Adrenal gland (tissue), 12 donors: ENCODE data around the gene COL25A1. TPM values are rescaled to one million over a fixed set of nuclear protein-coding genes. Genes with fewer than 3 reads are reported as not detected.
"Not testable (repeated sequence)": the region's sequence is repeated elsewhere in the genome, so short reads cannot be mapped to it uniquely, and the experiment has no call there.

Source experiments
- DNase-seq, 7 donors: peaks; one replicate each; pipeline ENCODE4 v3.0.0-alpha.2; 2019 to 2020
- H3K27ac ChIP-seq, 5 donors: fragments of 200-600 bp; sonication (generic) in 4 of 5; 1 replicate in 3 of 5; 2 replicates in 2 of 5; pipeline versions ENCODE4 v1.5.1 to v1.8.0; 2016 to 2020; ENCODE audit warnings: mild to moderate bottlenecking in 1 of 5
- H3K27me3 ChIP-seq: fragments of 200-600 bp; 2 replicates; pipeline ENCODE4 v1.8.0; 2021
- H3K36me3 ChIP-seq, 2 donors: fragments of 200-600 bp; replicated peaks in 1 of 2; 1 replicate in 1 of 2; 2 replicates in 1 of 2; pipeline versions ENCODE4 v1.5.1 to v1.8.0; 2018 to 2022
- H3K4me1 ChIP-seq, 2 donors: fragments of 200-600 bp; replicated peaks in 1 of 2; 1 replicate in 1 of 2; 2 replicates in 1 of 2; pipeline versions ENCODE4 v1.5.1 to v1.8.0; 2018 to 2021
- H3K4me3 ChIP-seq, 4 donors: fragments of 200-600 bp; sonication (generic) in 3 of 4; one replicate each; pipeline ENCODE4 v1.5.1; 2016 to 2018
- H3K9me3 ChIP-seq, 3 donors: fragments of 200-600 bp; sonication (generic) in 1 of 3; replicated peaks in 1 of 3; 1 replicate in 2 of 3; 2 replicates in 1 of 3; pipeline versions ENCODE4 v1.5.1 to v1.8.0; 2016 to 2021
- CTCF ChIP-seq, 6 experiments: fragments of 450-650 bp in 4 of 6; fragments of 200-600 bp in 2 of 6; sonication (generic) in 1 of 6; IDR thresholded peaks; 1 replicate in 5 of 6; 2 replicates in 1 of 6; pipeline versions ENCODE4 v1.5.1 to v1.8.0; 2016 to 2021; ENCODE audit warnings: antibody characterized with exemption in 6 of 6, mild to moderate bottlenecking in 2 of 6, moderate library complexity in 1 of 6
- POLR2A ChIP-seq, 2 donors: fragments of 450-650 bp; IDR thresholded peaks; one replicate each; pipeline ENCODE4 v1.6.1; 2017; ENCODE audit warnings: antibody characterized with exemption in 2 of 2, mild to moderate bottlenecking in 2 of 2, moderate library complexity in 1 of 2
- WGBS, 4 donors: extraction: QIAGEN DNeasy Blood & Tissue Kit in 2 of 4; methylation state at CpG; one replicate each; pipeline versions ENCODE4 v1.1.5 to v1.1.7; 2013 to 2017; 5-methylcytosine and 5-hydroxymethylcytosine counted together
- intact Hi-C, 2 donors: fragments of 100-400 bp; cut with DNase I; formaldehyde crosslinking; loops; one replicate each; pipeline versions ENCODE4 v1.14.1 to v1.15.0; 2022 to 2023
- polyA plus RNA-seq, 3 donors: library from polyadenylated mRNA; stranded (reverse); fragments of 200-250 nt in 2 of 3; fragments of 350-450 nt in 1 of 3; fragmentation: Illumina TruSeq in 1 of 3; extraction: RNeasy Lipid Tissue Mini Kit (QIAGEN cat#74804) in 1 of 3; gene quantifications; one replicate each; pipeline ENCODE4 v1.2.3, GENCODE V29; 2013 to 2014
- total RNA-seq, 9 donors: library from RNA; depleted of rRNA in 4 of 9; stranded (reverse); fragments of >200 nt in 4 of 9; fragments of 120-200 nt in 1 of 9; fragmentation: NEBNext Ultra II Directional in 1 of 9; extraction: Animal tissue kit (Norgen Biotek cat#: 25700) in 1 of 9; gene quantifications; one replicate each; pipeline versions ENCODE4 v1.1.0 to v1.2.4, GENCODE V29; 2013 to 2023
- donor health status: healthy with polysubstance abuse.
- donor health status: Bipolar disorder and iron deficiency.
- donor health status: DM: yes; HTN: yes; CAD: no.
- donor health status: DM: no; HTN: no; CAD: no.
- donor health status: DM: no; HTN: no; CAD: no.
- donor health status: DM: yes; HTN: yes; CAD: no.

Gene COL25A1
- total and polyA plus RNA-seq, 12 donors = 0.05 to 2.1 (median 0.47) TPM

DNA sequence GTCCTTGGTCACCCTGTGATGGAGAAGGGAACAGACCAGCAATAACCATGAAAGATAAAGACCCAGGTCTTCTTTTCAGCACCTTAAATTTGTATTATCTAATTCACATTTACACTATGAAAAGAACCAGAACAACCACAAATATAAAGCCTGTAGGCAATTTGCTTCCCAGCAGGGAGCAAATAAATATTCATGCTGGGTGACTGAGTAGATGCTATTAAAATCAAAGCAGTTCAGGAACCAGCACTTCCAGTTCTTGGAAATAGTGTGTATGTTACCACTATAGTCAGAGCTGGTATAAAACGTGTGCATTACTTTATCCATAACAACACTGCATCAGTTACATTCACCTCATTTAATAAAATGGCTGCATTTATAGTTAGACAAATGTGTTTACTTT, 361.8 kb downstream of the COL25A1 start:
- DNase-seq = no peak
- Histone ChIP-seq H3K9me3 (no peaks in the 10 kb centered on the region), H3K36me3 (no peaks in the 10 kb centered on the region), H3K4me1 (no peaks in the 10 kb centered on the region), H3K4me3 (no peak overlapping the region), H3K27ac (no peak overlapping the region), H3K27me3 (no peaks in the 10 kb centered on the region)
- intact Hi-C loops = no loop called here
- 61 to 87% (median 74%) methylated on average over 1 of the region's 1 CpG for WGBS, 4 donors
- no peak for TF ChIP-seq CTCF (IDR thresholded peaks at IDR 0.05)
- no peak for TF ChIP-seq POLR2A (IDR thresholded peaks at IDR 0.05)

DNA sequence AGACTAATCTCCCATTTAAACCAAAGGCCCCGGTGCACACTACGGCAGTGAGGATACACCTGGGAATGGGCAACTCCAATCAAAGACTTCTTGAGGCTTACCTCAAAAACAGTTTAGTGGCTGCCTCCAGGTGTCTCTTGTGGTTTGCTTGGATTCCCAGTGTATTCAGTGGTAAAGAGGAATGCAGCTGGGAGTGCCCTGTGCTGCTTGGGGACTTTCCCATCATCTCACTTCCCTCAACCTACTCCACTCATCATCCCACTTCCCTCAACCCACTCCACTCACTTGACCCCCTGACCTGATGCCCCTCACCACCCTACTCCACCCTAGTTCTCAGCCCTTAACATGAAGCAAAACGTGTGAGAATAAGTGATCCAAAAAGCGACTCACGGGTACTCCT, 362.3 kb downstream of the COL25A1 start:
- no peaks in the 10 kb centered on the region for H3K4me1 ChIP-seq
- no peak for DNase-seq
- no peaks in the 10 kb centered on the region for H3K36me3 ChIP-seq
- H3K4me3 ChIP-seq = no peak overlapping the region
- no peaks in the 10 kb centered on the region for H3K9me3 ChIP-seq
- TF ChIP-seq POLR2A (IDR thresholded peaks at IDR 0.05) (no peak), CTCF (IDR thresholded peaks at IDR 0.05) (no peak)
- 75 to 91% (median 85%) methylated on average over 5 of the region's 5 CpGs for WGBS, 4 donors
- H3K27me3 ChIP-seq = no peaks in the 10 kb centered on the region
- intact Hi-C loops = no loop called here
- no peak overlapping the region for H3K27ac ChIP-seq

- H3K4me3 ChIP-seq = no peak overlapping the region
- 66 to 77% (median 72%) methylated on average over 5 of the region's 5 CpGs for WGBS, 4 donors
- TF ChIP-seq CTCF (IDR thresholded peaks at IDR 0.05) (no peak), POLR2A (IDR thresholded peaks at IDR 0.05) (no peak)
- H3K36me3 ChIP-seq = no peaks in the 10 kb centered on the region
- no peaks in the 10 kb centered on the region for H3K4me1 ChIP-seq
- no peak overlapping the region for H3K27ac ChIP-seq
- H3K27me3 ChIP-seq = no peaks in the 10 kb centered on the region
- intact Hi-C loops = no loop called here
- no peaks in the 10 kb centered on the region for H3K9me3 ChIP-seq
- no peak for DNase-seq
Observed at GRCh38 chr4:108937066-108937465, 365.4 kb downstream of the COL25A1 start.

- H3K9me3 ChIP-seq, H3K4me1 ChIP-seq, DNase-seq, H3K27ac ChIP-seq, intact Hi-C loops, H3K36me3 ChIP-seq, H3K27me3 ChIP-seq, H3K4me3 ChIP-seq: not testable (repeated sequence)
- 84 to 92% (median 90%) methylated on average over 5 of the region's 5 CpGs for WGBS, 4 donors
Observed at GRCh38 chr4:108933925-108934324, 368.5 kb downstream of the COL25A1 start.

DNA sequence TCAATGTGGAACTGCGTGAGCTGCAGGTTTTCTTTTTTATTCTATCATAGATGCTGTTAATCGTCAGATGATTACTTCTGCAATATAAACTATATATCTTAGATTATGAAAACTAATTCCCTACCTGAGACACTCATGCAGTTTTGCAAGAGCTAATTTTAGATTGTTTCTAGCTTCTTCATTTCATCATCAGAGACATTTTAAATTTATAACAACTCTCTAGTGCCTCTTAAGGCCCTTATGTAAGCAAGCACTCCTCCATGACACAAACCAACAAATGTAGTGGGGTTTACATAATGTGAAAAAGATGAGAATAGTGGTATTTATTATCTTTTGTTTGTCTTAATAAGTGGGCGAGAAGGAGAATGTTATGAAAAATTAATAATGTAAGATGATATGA, 369.4 kb downstream of the COL25A1 start:
- intact Hi-C loops = no loop called here
- 80 to 85% (median 83%) methylated on average over 3 of the region's 3 CpGs for WGBS, 4 donors

More for the DNA sequence above, 369.4 kb downstream of the COL25A1 start:
- TF ChIP-seq CTCF (IDR thresholded peaks at IDR 0.05) = no peak
- TF ChIP-seq POLR2A (IDR thresholded peaks at IDR 0.05) = no peak
- no peaks in the 10 kb centered on the region for H3K36me3 ChIP-seq
- no peaks in the 10 kb centered on the region for H3K9me3 ChIP-seq
- no peak overlapping the region for H3K4me3 ChIP-seq
- H3K27me3 ChIP-seq = no peaks in the 10 kb centered on the region
- DNase-seq = no peak
- no peak overlapping the region for H3K27ac ChIP-seq
- H3K4me1 ChIP-seq = no peaks in the 10 kb centered on the region
